LNCaP clone FGC (cell line): ENCODE results near the gene HRH3.

ENCODE experiments used
- DNase-seq: peaks from one replicate; pipeline ENCODE4 v3.0.0-alpha.2; 2011; ENCODE audit warnings: low read depth
- H3K4me3 ChIP-seq: 2 replicates; pipeline ENCODE4 v1.5.1; 2011; ENCODE audit warnings: mild to moderate bottlenecking, low read depth, low read length, control low read depth
- CTCF ChIP-seq: IDR thresholded peaks from 2 replicates; pipeline ENCODE4 v1.5.1; 2012; ENCODE audit warnings: mild to moderate bottlenecking; ENCODE audit not compliant: control insufficient read depth, insufficient read depth; ENCODE audit errors: extremely low read depth

Gene HRH3

DNA sequence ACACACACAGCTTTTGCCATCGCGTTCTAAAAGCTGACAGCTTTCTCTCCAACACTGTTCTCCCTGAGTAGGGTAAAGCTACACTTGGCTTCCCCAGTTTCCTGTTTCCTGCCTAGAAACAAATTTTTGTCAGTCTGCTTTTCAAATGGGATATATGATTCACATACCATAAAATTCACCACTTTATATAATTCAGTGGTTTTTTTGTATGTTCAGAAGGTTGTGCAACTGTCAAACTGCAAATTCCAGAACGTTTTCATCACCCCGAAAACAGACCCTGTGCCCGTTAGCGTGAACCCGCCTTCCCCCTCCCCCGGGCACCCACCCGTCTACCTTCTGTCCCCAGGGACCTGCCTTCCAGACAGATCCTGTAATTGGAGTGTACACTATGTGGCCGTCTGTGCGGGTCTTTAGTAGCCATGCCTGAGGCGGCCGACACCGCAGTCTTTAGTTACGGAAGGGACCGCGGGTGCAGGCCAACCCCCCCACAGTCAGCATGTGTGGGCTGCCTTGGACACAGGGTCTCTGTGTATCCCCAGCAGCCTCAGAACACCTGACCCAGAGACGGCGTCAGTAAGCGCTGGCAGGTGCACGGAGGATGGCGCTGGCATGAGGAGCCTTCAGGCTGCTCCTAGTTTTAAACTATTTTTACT, 16.6 kb downstream of the HRH3 start:
- H3K4me3 ChIP-seq: no peak overlapping the region
- no peak for DNase-seq

DNA sequence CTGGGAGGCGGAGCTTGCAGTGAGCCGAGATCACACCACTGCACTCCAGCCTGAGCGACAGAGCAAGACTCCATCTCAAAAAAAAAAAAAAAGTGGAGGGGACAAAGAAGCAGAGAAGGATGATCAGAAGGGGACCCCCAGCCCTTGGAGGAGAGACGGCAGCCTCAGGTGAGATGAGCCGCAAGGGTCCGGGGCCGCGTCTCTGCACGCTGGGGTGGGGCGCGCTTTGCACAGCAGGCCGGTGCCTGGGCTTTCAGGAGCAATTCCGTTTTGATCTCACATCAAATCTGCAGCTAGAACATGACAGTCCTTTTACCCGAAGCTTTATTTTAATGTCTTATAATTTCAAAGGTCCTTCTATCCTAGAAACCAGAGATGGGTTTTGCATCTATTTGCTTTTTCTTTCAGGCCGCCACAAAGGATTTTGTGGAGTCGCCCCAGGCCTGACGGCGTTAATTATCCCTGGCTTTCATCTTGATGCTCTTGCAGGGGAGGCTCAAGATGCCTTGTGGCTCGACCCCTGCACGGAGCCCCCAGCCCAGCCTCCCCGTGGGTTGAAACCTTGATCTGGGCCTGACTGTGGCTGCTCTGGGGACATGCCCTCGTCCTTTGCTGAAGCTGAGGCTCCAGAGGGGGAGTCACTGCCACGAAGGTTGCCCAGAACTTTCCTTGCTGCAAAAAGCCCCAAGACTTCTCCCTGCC, 17.3 kb downstream of the HRH3 start:
- DNase-seq: no peak
- no peak for TF ChIP-seq CTCF
- H3K4me3 ChIP-seq: no peak overlapping the region

More for the DNA sequence above, 16.6 kb downstream of the HRH3 start:
- TF ChIP-seq CTCF: no peak

DNA sequence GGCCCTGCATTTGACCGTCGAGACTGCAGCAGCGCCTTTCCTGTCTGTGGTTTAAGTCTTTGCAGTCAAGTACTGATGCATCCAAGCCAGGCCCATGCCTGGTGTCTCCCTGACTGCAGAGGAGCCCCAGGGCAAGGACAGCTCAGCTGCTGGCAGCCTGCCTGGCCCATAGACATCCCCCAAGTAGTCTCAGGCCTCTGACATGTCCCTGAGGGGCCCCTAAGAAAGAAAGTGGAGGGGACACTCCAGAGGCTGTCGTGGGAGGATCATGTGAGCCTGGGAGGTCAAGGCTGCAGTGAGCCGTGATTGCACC, 18.0 kb downstream of the HRH3 start:
- no peak for DNase-seq
- TF ChIP-seq CTCF: no peak
- H3K4me3 ChIP-seq: no peak overlapping the region

- DNase-seq: no peak
- H3K4me3 ChIP-seq: no peak overlapping the region
- no peak for TF ChIP-seq CTCF
These were observed 18.6 kb downstream of the HRH3 start for GRCh38 chr20:62201173-62202082.

GRCh38 chr20:62200491-62201172, 19.4 kb downstream of the HRH3 start:
- no peak overlapping the region for H3K4me3 ChIP-seq
- no peak for DNase-seq
- no peak for TF ChIP-seq CTCF

- TF ChIP-seq CTCF: no peak
- DNase-seq: no peak
- no peak overlapping the region for H3K4me3 ChIP-seq
These were observed 21.1 kb downstream of the HRH3 start for GRCh38 chr20:62198931-62199330.
